Lung (tissue), 12 donors: Measurements from ENCODE around the gene SLC7A4. TPM values are rescaled to one million over a fixed set of nuclear protein-coding genes. Genes with fewer than 3 reads are reported as not detected.

ENCODE experiments used
- ATAC-seq: fragments of 200-7000 bp; cut with Tn5 transposase; one replicate; pipeline ENCODE4 v1.9.1; 2020; ENCODE audit warnings: moderate number of reproducible peaks; ENCODE audit not compliant: insufficient read depth, low FRiP score
- DNase-seq, 3 donors: peaks; one replicate each; pipeline ENCODE4 v3.0.0-alpha.2; 2013 to 2017
- H3K27ac ChIP-seq, 2 donors: one replicate each; pipeline ENCODE4 v1.5.1; 2013; ENCODE audit warnings: mild to moderate bottlenecking in 2 of 2, moderate library complexity in 2 of 2, control low read depth in 1 of 2, inconsistent platforms in 1 of 2, low read depth in 1 of 2, low read length in 1 of 2
- H3K27me3 ChIP-seq, 3 donors: one replicate each; pipeline ENCODE4 v1.5.1; 2013; ENCODE audit warnings: low read length in 2 of 3; ENCODE audit not compliant: control insufficient read depth in 3 of 3, insufficient read depth in 3 of 3
- H3K36me3 ChIP-seq, 4 donors: one replicate each; pipeline ENCODE4 v1.5.1; 2013; ENCODE audit warnings: low read length in 4 of 4, mild to moderate bottlenecking in 1 of 4, moderate library complexity in 1 of 4; ENCODE audit not compliant: control insufficient read depth in 4 of 4, insufficient read depth in 4 of 4
- H3K4me1 ChIP-seq, 5 donors: one replicate each; pipeline ENCODE4 v1.5.1; 2013; ENCODE audit warnings: low read length in 5 of 5, mild to moderate bottlenecking in 2 of 5, moderate library complexity in 1 of 5; ENCODE audit not compliant: control insufficient read depth in 5 of 5, insufficient read depth in 5 of 5
- H3K4me3 ChIP-seq: one replicate; pipeline ENCODE4 v1.5.1; 2013; ENCODE audit warnings: mild to moderate bottlenecking, control low read depth, moderate library complexity
- H3K9ac ChIP-seq, 2 donors: one replicate each; pipeline ENCODE4 v1.5.1; 2013; ENCODE audit warnings: low read length in 2 of 2, control low read depth in 1 of 2; ENCODE audit not compliant: insufficient read depth in 1 of 2
- H3K9me3 ChIP-seq, 4 donors: one replicate each; pipeline ENCODE4 v1.5.1; 2013; ENCODE audit warnings: low read length in 3 of 4, mild to moderate bottlenecking in 1 of 4, moderate library complexity in 1 of 4; ENCODE audit not compliant: control insufficient read depth in 4 of 4, insufficient read depth in 3 of 4
- CTCF ChIP-seq: IDR thresholded peaks from 2 replicates; pipeline ENCODE4 v1.5.1; 2012; ENCODE audit warnings: mild to moderate bottlenecking; ENCODE audit errors: control extremely low read depth, extremely low read depth
- WGBS, 2 donors: extraction: QIAGEN DNeasy Blood & Tissue Kit; methylation state at CpG; one replicate each; pipeline ENCODE4 v1.1.7; 2013; 5-methylcytosine and 5-hydroxymethylcytosine counted together
- polyA plus RNA-seq, 2 donors: library from polyadenylated mRNA; stranded (reverse); fragments of 200-250 nt; gene quantifications; one replicate each; pipeline ENCODE4 v1.2.1, GENCODE V29; 2013
- total RNA-seq, 2 donors: library from RNA; depleted of rRNA in 1 of 2; stranded (reverse); fragments of >200 nt in 1 of 2; gene quantifications; one replicate each; pipeline ENCODE4 v1.2.1, GENCODE V29; 2014 to 2021
- donor health status: control.
- donor health status: control.
- donor health status: Bipolar disorder and iron deficiency.
- donor health status: healthy.
- donor health status: DM: yes; HTN: yes; CAD: no.

SLC7A4 gene
- total and polyA plus RNA-seq, 4 donors = 0.18 to 1.1 (median 0.80) TPM

- Histone ChIP-seq H3K9me3 (no peaks in the 10 kb centered on the region), H3K9ac (no peak overlapping the region), H3K4me3 (no peak overlapping the region), H3K27me3 (peaks cover 0 to 3% (median 0%) of the 10 kb centered on the region in 3 donors), H3K36me3 (no peaks in the 10 kb centered on the region), H3K4me1 (no peaks in the 10 kb centered on the region), H3K27ac (no peak overlapping the region)
- no peak for ATAC-seq
- TF ChIP-seq CTCF = no peak
- 31 to 43% methylated on average over 7 of the region's 7 CpGs for WGBS, 2 donors
- no peak for DNase-seq
Measured at GRCh38 chr22:21055880-21056319, 23.5 kb upstream of the SLC7A4 start.

GRCh38 chr22:21055564-21055834, 23.1 kb upstream of the SLC7A4 start:
- H3K36me3 ChIP-seq = no peaks in the 10 kb centered on the region
- H3K27me3 ChIP-seq = peaks cover 0 to 3% (median 0%) of the 10 kb centered on the region in 3 donors
- no peak overlapping the region for H3K27ac ChIP-seq
- no peaks in the 10 kb centered on the region for H3K4me1 ChIP-seq
- no peak overlapping the region for H3K9ac ChIP-seq
- no peaks in the 10 kb centered on the region for H3K9me3 ChIP-seq
- no peak overlapping the region for H3K4me3 ChIP-seq
- TF ChIP-seq CTCF = no peak
- ATAC-seq (no peak), DNase-seq (no peak)
- 46 to 50% methylated on average over 4 of the region's 4 CpGs for WGBS, 2 donors

GRCh38 chr22:21054714-21055563, 22.6 kb upstream of the SLC7A4 start:
- 85 to 88% methylated on average over 11 of the region's 11 CpGs for WGBS, 2 donors
- Histone ChIP-seq H3K4me1 (no peaks in the 10 kb centered on the region), H3K9me3 (no peaks in the 10 kb centered on the region), H3K27ac (no peak overlapping the region), H3K9ac (no peak overlapping the region), H3K27me3 (peaks cover 0 to 3% (median 0%) of the 10 kb centered on the region in 3 donors), H3K4me3 (no peak overlapping the region), H3K36me3 (no peaks in the 10 kb centered on the region)
- no peak for TF ChIP-seq CTCF
- DNase-seq = no peak
- ATAC-seq = no peak
